SK-N-SH (cell line): Measurements from ENCODE around the gene RPL3. TPM values are rescaled to one million over a fixed set of nuclear protein-coding genes. Genes with fewer than 3 reads are reported as not detected.
A peak's percentile ranks its signal among the peaks of the same experiment; 100 is the strongest.

Experiments used
- CTCF ChIA-PET: fragments of 300-600, 350-600 bp; formaldehyde crosslinking; extraction: SDS; loops from one replicate; lab custom pipeline; 2021; lab: Yijun Ruan, JAX
- POLR2A ChIA-PET: fragments of 350-600 bp; sonication (Branson Sonifier 250); formaldehyde crosslinking; extraction: SDS; loops from one replicate; lab custom pipeline; 2020; ENCODE audit warnings: antibody characterized with exemption, inconsistent platforms; lab: Yijun Ruan, JAX
- DNase-seq: peaks from one replicate; pipeline ENCODE4 v3.0.0; 2012
- H2AFZ ChIP-seq: fragments of 200-600 bp; sonication (generic); 2 replicates; pipeline ENCODE4 v1.8.1; 2016; ENCODE audit warnings: antibody characterized with exemption, mild to moderate bottlenecking, low read depth
- H3F3A ChIP-seq: fragments of 200-600 bp; sonication (generic); replicated peaks from 2 replicates; pipeline ENCODE3; 2016; ENCODE audit warnings: antibody characterized with exemption, mild to moderate bottlenecking; ENCODE audit not compliant: insufficient read depth
- H3K27ac ChIP-seq, 2 experiments: fragments of 200-500 bp in 1 of 2; fragments of 200-600 bp in 1 of 2; sonication (Bioruptor generic) in 1 of 2; sonication (generic), shearing (Covaris generic) in 1 of 2; 2 replicates each; pipeline versions ENCODE4 v1.5.1 to v1.6.1; 2014 to 2016; ENCODE audit warnings: low read depth in 2 of 2, inconsistent platforms in 1 of 2, low read length in 1 of 2, mild to moderate bottlenecking in 1 of 2, mixed read lengths in 1 of 2
- H3K27me3 ChIP-seq: fragments of 200-600 bp; sonication (generic), shearing (Covaris generic); 2 replicates; pipeline ENCODE4 v1.6.1; 2016; ENCODE audit warnings: mixed run types; ENCODE audit not compliant: insufficient read depth
- H3K36me3 ChIP-seq, 2 experiments: fragments of 200-500 bp in 1 of 2; fragments of 200-600 bp in 1 of 2; sonication (Bioruptor generic) in 1 of 2; sonication (generic) in 1 of 2; replicated peaks in 1 of 2; 2 replicates each; pipeline versions ENCODE3 to v1.5.1; 2014 to 2016; ENCODE audit warnings: low read length in 1 of 2, mild to moderate bottlenecking in 1 of 2; ENCODE audit not compliant: insufficient read depth in 2 of 2, control insufficient read depth in 1 of 2
- H3K4me1 ChIP-seq, 2 experiments: fragments of 200-500 bp in 1 of 2; fragments of 200-600 bp in 1 of 2; sonication (Bioruptor generic) in 1 of 2; sonication (generic), shearing (Covaris generic) in 1 of 2; 2 replicates each; pipeline versions ENCODE4 v1.5.1 to v1.6.1; 2014 to 2016; ENCODE audit warnings: low read depth in 1 of 2, low read length in 1 of 2, mixed run types in 1 of 2; ENCODE audit not compliant: insufficient read depth in 2 of 2, control insufficient read depth in 1 of 2
- H3K4me2 ChIP-seq: fragments of 200-600 bp; sonication (generic), shearing (Covaris generic); 2 replicates; pipeline ENCODE4 v1.6.1; 2017; ENCODE audit warnings: mixed run types
- H3K4me3 ChIP-seq, 2 experiments: fragments of 200-500 bp in 1 of 2; fragments of 200-600 bp in 1 of 2; sonication (Bioruptor generic) in 1 of 2; sonication (generic), shearing (Covaris generic) in 1 of 2; 2 replicates each; pipeline versions ENCODE4 v1.5.1 to v1.8.1; 2014 to 2016; ENCODE audit warnings: low read depth in 2 of 2, inconsistent platforms in 1 of 2, low read length in 1 of 2, mild to moderate bottlenecking in 1 of 2, mixed read lengths in 1 of 2, moderate library complexity in 1 of 2
- H3K79me2 ChIP-seq: fragments of 200-600 bp; sonication (generic); 2 replicates; pipeline ENCODE4 v1.8.1; 2017; ENCODE audit warnings: mild to moderate bottlenecking; ENCODE audit not compliant: insufficient read depth
- H3K9ac ChIP-seq: fragments of 200-600 bp; sonication (generic); 2 replicates; pipeline ENCODE4 v1.6.1; 2017; ENCODE audit warnings: mixed run types
- H3K9me2 ChIP-seq: fragments of 200-600 bp; sonication (generic); 2 replicates; pipeline ENCODE4 v1.6.1; 2017; ENCODE audit warnings: mixed run types
- H3K9me3 ChIP-seq: fragments of 200-600 bp; sonication (generic); 2 replicates; pipeline ENCODE4 v1.6.1; 2017; ENCODE audit warnings: mixed run types, mild to moderate bottlenecking, moderate library complexity
- H4K20me1 ChIP-seq: fragments of 200-600 bp; sonication (generic); 2 replicates; pipeline ENCODE4 v1.6.1; 2017; ENCODE audit warnings: mild to moderate bottlenecking, mixed run types; ENCODE audit not compliant: insufficient read depth
- ELF1 ChIP-seq: IDR thresholded peaks from 2 replicates; pipeline ENCODE4 v1.4.0; 2012
- EP300 ChIP-seq, 2 experiments: IDR thresholded peaks; 2 replicates each; pipeline versions ENCODE4 v1.4.0 to v1.6.1; 2012; ENCODE audit warnings: borderline replicate concordance in 1 of 2, low read depth in 1 of 2, low read length in 1 of 2
- GATA2 ChIP-seq: sonication (generic); formaldehyde crosslinking; IDR thresholded peaks from 2 replicates; pipeline ENCODE4 v1.5.0; 2020; ENCODE audit warnings: mild to moderate bottlenecking, missing genetic modification reagents
- MXI1 ChIP-seq: IDR thresholded peaks from 2 replicates; pipeline ENCODE4 v1.6.1; 2012; ENCODE audit warnings: mild to moderate bottlenecking, low read depth, low read length, improper control_type of control experiment
- NFIC ChIP-seq: IDR thresholded peaks from 2 replicates; pipeline ENCODE4 v1.4.0; 2012; ENCODE audit warnings: borderline replicate concordance
- POLR2AphosphoS5 ChIP-seq: IDR thresholded peaks from 2 replicates; pipeline ENCODE4 v1.6.1; 2012; ENCODE audit warnings: low read depth, low read length
- RAD21 ChIP-seq: IDR thresholded peaks from 2 replicates; pipeline ENCODE4 v1.6.1; 2012; ENCODE audit warnings: mild to moderate bottlenecking, low read length
- RFX5 ChIP-seq: IDR thresholded peaks from 2 replicates; pipeline ENCODE4 v1.6.1; 2012; ENCODE audit warnings: mild to moderate bottlenecking, improper control_type of control experiment, low read length
- SMC3 ChIP-seq: IDR thresholded peaks from 2 replicates; pipeline ENCODE4 v1.6.1; 2012; ENCODE audit warnings: low read depth, low read length, improper control_type of control experiment
- TCF12 ChIP-seq: IDR thresholded peaks from 2 replicates; pipeline ENCODE4 v1.4.0; 2012
- TEAD4 ChIP-seq: IDR thresholded peaks from 2 replicates; pipeline ENCODE4 v1.4.0; 2012; ENCODE audit warnings: mild to moderate bottlenecking, borderline replicate concordance; ENCODE audit not compliant: insufficient read depth
- WGBS: methylation state at CpG from one replicate; pipeline ENCODE4 v1.1.6; 2017; ENCODE audit warnings: low lambda C conversion rate; 5-methylcytosine and 5-hydroxymethylcytosine counted together
- polyA plus RNA-seq, 3 experiments: library from polyadenylated mRNA; depleted of rRNA; stranded (reverse); fragments of >200 nt; gene quantifications; 2 replicates each; pipeline ENCODE4 v1.2.3, GENCODE V29; 2012
- TF ChIP-seq, protein P1 (sequence below): fragments of 150-350 bp; IDR thresholded peaks from 2 replicates; pipeline ENCODE4 v1.6.1; 2016; ENCODE audit warnings: mild to moderate bottlenecking, low read depth, low read length
- TF ChIP-seq, protein P2 (sequence below): IDR thresholded peaks from 2 replicates; pipeline ENCODE4 v1.4.0; 2012; ENCODE audit warnings: low read depth, borderline replicate concordance
- TF ChIP-seq, protein P3 (sequence below): IDR thresholded peaks from 2 replicates; pipeline ENCODE4 v1.4.0; 2012; ENCODE audit warnings: low read depth, borderline replicate concordance
- TF ChIP-seq, protein P4 (sequence below): fragments of 200-600 bp; sonication (generic); IDR thresholded peaks from 2 replicates; pipeline ENCODE4 v1.6.1; 2017; ENCODE audit warnings: antibody characterized with exemption, mild to moderate bottlenecking, moderate library complexity
- TF ChIP-seq, protein P5 (sequence below): fragments of 150-350 bp; IDR thresholded peaks from 2 replicates; pipeline ENCODE4 v1.6.1; 2017; ENCODE audit warnings: antibody characterized with exemption, low read length, low read depth, borderline replicate concordance

RPL3 gene
- polyA plus RNA-seq, 1 of the 3 experiments (the other 2 are of a cell fraction), result 4,976 TPM

DNA sequence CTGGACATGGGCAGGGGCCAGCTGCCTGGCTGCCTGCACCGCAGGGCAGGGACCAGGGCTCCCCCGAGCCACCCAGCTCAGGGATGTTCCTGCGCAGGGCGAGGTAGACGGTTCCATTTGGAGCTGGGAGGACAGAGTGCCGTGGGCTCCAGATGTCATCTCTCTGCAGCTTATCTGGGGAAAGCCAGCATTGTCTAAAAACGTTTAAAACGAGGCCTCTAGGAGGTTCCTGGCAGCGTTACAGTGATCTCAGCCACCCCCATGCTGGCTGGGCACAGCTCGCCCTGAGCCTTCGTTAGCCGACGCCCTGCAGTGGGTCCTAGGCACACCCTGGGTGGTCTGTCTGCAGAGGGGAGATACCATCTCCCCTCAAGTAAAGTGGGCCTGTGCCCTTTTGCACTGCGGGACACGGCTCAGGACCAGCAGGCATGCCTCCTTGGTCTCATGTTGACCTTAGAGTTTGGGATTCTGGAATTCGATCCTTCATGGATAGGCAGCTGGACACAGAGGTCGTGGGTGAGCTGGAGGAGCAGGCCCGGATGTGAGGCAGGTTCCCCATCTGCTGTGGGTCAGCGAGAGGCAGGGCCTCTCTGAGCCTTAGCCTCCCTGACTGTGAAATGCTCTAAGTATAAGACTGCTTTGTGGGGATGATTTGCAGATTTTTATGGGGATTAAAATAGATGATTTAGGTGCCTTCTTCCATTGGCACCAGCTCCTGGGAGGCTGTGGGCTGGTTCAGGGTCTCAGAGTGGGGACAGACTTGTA lies 44.5 kb upstream of the RPL3 start:
- H2AFZ ChIP-seq, result no peak overlapping the region
- POLR2A ChIA-PET, result interaction anchor here (1.1 kb wide), 1 partner anchor 44 kb away, joined by 4 read pairs; the partner anchor contains the start of gene RPL3

DNA sequence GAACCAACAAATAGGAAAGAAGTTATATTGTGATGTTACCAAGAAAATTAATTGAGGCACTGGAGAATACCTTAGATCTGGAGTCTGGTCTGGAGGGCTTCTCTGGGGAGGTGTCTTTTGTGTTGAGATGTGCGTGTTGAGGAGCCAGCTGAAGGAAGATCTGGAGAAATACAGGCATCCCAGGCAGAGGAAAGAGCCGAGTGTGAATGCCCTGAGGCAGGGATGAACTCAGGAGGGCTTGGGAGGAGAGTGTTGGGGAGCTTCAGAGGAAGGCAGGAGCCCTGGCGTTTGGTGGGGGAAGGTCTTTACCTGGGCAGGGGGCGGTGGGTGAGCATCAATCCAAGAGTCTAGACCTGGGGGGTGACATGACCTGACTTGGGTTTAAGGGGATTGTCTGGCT lies 43.5 kb upstream of the RPL3 start:
- no peaks in the 10 kb centered on the region for H3K36me3 ChIP-seq
- POLR2A ChIA-PET, result no interaction called here
- no peaks in the 10 kb centered on the region for H3K9me2 ChIP-seq
- H4K20me1 ChIP-seq, result no peaks in the 10 kb centered on the region
- H3K79me2 ChIP-seq, result no peaks in the 10 kb centered on the region
- H2AFZ ChIP-seq, result no peak overlapping the region
- H3K9me3 ChIP-seq, result no peaks in the 10 kb centered on the region
- WGBS, result 73% methylated on average over 4 of the region's 4 CpGs
- no peak overlapping the region for H3K9ac ChIP-seq
- no peak overlapping the region for H3K4me3 ChIP-seq
- H3K4me2 ChIP-seq, result no peak overlapping the region
- peaks cover 0 to 21% of the 10 kb centered on the region in 2 experiments; a peak in 1 of 4 replicates for H3K4me1 ChIP-seq
- DNase-seq, result no peak
- H3F3A ChIP-seq, result no peaks in the 10 kb centered on the region
- CTCF ChIA-PET, result interaction anchor here (1.2 kb wide), 1 partner anchor 74 kb away, joined by 3 read pairs; no protein-coding TSS in a partner anchor
- H3K27me3 ChIP-seq, result no peaks in the 10 kb centered on the region
- no peak overlapping the region for H3K27ac ChIP-seq
- TF ChIP-seq TEAD4 (no peak), SMC3 (no peak), MXI1 (no peak), ELF1 (no peak), EP300 (IDR thresholded peaks at IDR 0.05; ENCODE audit: borderline replicate concordance in 1 of 2, low read depth in 1 of 2, low read length in 1 of 2) (no peak), RFX5 (no peak), POLR2AphosphoS5 (no peak), NFIC (no peak)
- TF ChIP-seq, protein P1, sequence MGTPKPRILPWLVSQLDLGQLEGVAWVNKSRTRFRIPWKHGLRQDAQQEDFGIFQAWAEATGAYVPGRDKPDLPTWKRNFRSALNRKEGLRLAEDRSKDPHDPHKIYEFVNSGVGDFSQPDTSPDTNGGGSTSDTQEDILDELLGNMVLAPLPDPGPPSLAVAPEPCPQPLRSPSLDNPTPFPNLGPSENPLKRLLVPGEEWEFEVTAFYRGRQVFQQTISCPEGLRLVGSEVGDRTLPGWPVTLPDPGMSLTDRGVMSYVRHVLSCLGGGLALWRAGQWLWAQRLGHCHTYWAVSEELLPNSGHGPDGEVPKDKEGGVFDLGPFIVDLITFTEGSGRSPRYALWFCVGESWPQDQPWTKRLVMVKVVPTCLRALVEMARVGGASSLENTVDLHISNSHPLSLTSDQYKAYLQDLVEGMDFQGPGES, result no peak
- TF ChIP-seq, protein P2, sequence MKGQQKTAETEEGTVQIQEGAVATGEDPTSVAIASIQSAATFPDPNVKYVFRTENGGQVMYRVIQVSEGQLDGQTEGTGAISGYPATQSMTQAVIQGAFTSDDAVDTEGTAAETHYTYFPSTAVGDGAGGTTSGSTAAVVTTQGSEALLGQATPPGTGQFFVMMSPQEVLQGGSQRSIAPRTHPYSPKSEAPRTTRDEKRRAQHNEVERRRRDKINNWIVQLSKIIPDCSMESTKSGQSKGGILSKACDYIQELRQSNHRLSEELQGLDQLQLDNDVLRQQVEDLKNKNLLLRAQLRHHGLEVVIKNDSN, result no peak
- TF ChIP-seq, protein P3, sequence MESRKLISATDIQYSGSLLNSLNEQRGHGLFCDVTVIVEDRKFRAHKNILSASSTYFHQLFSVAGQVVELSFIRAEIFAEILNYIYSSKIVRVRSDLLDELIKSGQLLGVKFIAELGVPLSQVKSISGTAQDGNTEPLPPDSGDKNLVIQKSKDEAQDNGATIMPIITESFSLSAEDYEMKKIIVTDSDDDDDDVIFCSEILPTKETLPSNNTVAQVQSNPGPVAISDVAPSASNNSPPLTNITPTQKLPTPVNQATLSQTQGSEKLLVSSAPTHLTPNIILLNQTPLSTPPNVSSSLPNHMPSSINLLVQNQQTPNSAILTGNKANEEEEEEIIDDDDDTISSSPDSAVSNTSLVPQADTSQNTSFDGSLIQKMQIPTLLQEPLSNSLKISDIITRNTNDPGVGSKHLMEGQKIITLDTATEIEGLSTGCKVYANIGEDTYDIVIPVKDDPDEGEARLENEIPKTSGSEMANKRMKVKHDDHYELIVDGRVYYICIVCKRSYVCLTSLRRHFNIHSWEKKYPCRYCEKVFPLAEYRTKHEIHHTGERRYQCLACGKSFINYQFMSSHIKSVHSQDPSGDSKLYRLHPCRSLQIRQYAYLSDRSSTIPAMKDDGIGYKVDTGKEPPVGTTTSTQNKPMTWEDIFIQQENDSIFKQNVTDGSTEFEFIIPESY, result no peak

More for the DNA sequence above, 44.5 kb upstream of the RPL3 start:
- H3K4me2 ChIP-seq, result no peak overlapping the region
- no peaks in the 10 kb centered on the region for H3K36me3 ChIP-seq
- no peaks in the 10 kb centered on the region for H4K20me1 ChIP-seq
- WGBS, result 50% methylated on average over 2 of the region's 19 CpGs
- CTCF ChIA-PET, result interaction anchor here (0.9 to 1.2 kb wide), 2 partner anchors 20 to 73 kb away, joined by 3 read pairs; no protein-coding TSS in a partner anchor
- no peaks in the 10 kb centered on the region for H3K9me2 ChIP-seq
- no peaks in the 10 kb centered on the region for H3K79me2 ChIP-seq
- H3K4me3 ChIP-seq, result no peak overlapping the region
- H3K9me3 ChIP-seq, result no peaks in the 10 kb centered on the region
- DNase-seq, result peak; percentile 78
- no peaks in the 10 kb centered on the region for H3K27me3 ChIP-seq
- peaks cover 0 to 21% of the 10 kb centered on the region in 2 experiments; a peak in 1 of 4 replicates for H3K4me1 ChIP-seq
- TF ChIP-seq RAD21 (no peak), SMC3 (no peak), GATA2 (0 out of 2 replicates have a peak, but pooled peaks have one; percentile 38), TCF12 (no peak)
- TF ChIP-seq, protein P4, sequence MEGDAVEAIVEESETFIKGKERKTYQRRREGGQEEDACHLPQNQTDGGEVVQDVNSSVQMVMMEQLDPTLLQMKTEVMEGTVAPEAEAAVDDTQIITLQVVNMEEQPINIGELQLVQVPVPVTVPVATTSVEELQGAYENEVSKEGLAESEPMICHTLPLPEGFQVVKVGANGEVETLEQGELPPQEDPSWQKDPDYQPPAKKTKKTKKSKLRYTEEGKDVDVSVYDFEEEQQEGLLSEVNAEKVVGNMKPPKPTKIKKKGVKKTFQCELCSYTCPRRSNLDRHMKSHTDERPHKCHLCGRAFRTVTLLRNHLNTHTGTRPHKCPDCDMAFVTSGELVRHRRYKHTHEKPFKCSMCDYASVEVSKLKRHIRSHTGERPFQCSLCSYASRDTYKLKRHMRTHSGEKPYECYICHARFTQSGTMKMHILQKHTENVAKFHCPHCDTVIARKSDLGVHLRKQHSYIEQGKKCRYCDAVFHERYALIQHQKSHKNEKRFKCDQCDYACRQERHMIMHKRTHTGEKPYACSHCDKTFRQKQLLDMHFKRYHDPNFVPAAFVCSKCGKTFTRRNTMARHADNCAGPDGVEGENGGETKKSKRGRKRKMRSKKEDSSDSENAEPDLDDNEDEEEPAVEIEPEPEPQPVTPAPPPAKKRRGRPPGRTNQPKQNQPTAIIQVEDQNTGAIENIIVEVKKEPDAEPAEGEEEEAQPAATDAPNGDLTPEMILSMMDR, result no peak
- TF ChIP-seq, protein P2, result no peak
- TF ChIP-seq, protein P5, sequence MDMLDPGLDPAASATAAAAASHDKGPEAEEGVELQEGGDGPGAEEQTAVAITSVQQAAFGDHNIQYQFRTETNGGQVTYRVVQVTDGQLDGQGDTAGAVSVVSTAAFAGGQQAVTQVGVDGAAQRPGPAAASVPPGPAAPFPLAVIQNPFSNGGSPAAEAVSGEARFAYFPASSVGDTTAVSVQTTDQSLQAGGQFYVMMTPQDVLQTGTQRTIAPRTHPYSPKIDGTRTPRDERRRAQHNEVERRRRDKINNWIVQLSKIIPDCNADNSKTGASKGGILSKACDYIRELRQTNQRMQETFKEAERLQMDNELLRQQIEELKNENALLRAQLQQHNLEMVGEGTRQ, result no peak
- peak overlapping the region in 1 of 2 experiments; percentile 55; a peak in 2 of 4 replicates for H3K27ac ChIP-seq
- H3K9ac ChIP-seq, result no peak overlapping the region
- H3F3A ChIP-seq, result no peaks in the 10 kb centered on the region
